22Rv1 (cell line): ENCODE results near the gene DEPDC5.
"Not testable (repeated sequence)": the region's sequence is repeated elsewhere in the genome, so short reads cannot be mapped to it uniquely, and the experiment has no call there.

Source experiments
- H3K27ac ChIP-seq: fragments of 450-650 bp; 2 replicates; pipeline ENCODE4 v1.5.1; 2017
- ZFX ChIP-seq: fragments of 450-650 bp; IDR thresholded peaks from 2 replicates; pipeline ENCODE4 v1.6.1; 2017; ENCODE audit warnings: antibody characterized with exemption, borderline replicate concordance
- TF ChIP-seq, protein P1 (sequence below): fragments of 450-650 bp; IDR thresholded peaks from 2 replicates; pipeline ENCODE4 v1.5.1; 2017; ENCODE audit warnings: mild to moderate bottlenecking

The DEPDC5 gene

DNA sequence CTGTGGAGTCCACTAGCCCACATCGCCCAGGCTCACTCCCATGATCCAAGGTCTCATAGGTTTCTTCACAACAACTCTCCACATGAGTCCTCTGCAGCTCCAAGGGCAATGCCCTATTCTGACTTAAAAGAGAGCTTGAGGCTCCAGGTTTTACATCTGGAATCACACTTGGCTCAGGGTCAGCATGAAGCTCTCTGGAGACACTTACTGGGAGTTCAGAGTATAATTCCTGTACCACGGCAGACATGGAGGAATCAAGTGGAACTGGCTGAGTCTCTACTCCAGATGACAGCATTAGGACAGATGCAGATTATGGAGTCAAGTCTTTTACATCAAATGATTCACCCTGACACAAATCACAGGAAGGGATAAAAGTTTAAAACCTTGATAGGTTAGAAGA is 15.3 kb upstream of the DEPDC5 start:
- no peak overlapping the region for H3K27ac ChIP-seq

DNA sequence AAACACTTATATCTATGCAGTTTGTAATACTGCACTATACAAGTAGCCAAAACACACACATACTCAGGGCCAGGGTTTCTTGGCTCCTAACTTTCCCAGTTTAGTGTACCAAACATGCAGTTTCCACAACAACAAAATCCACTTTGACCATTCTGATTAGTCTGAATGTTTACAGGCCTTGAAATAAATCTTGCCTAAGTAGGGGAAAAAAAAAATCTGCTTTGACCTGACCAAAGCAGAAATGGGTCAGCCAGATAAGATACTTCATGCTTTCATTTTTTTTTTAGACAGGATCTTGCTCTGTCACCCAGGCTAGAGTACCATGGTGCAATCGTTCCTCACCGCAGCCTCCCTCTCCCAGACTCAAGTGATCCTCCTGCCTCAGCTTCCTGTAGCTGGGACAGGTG is 14.0 kb upstream of the DEPDC5 start:
- H3K27ac ChIP-seq: no peak overlapping the region
- TF ChIP-seq, protein P1, sequence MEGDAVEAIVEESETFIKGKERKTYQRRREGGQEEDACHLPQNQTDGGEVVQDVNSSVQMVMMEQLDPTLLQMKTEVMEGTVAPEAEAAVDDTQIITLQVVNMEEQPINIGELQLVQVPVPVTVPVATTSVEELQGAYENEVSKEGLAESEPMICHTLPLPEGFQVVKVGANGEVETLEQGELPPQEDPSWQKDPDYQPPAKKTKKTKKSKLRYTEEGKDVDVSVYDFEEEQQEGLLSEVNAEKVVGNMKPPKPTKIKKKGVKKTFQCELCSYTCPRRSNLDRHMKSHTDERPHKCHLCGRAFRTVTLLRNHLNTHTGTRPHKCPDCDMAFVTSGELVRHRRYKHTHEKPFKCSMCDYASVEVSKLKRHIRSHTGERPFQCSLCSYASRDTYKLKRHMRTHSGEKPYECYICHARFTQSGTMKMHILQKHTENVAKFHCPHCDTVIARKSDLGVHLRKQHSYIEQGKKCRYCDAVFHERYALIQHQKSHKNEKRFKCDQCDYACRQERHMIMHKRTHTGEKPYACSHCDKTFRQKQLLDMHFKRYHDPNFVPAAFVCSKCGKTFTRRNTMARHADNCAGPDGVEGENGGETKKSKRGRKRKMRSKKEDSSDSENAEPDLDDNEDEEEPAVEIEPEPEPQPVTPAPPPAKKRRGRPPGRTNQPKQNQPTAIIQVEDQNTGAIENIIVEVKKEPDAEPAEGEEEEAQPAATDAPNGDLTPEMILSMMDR: no peak
- TF ChIP-seq ZFX: no peak

More for the DNA sequence above, 15.3 kb upstream of the DEPDC5 start:
- TF ChIP-seq, protein P1: no peak
- no peak for TF ChIP-seq ZFX

DNA sequence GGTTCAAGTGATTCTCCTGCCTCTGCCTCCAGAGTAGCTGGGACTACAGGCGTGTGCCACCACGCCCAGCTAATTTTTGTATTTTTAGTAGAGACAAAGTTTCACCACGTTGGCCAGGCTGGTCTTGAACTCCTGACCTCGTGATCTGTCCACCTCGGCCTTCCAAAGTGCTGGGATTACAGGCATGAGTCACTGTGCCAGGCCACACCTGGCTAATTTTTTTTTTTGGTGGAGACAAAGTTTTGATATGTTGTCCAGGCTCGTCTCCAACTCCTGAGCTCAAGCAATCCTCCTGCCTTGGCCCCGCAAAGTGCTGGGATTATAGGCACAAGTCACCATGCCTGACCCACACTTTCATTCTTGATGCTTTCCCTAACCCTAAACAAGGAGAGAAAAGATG is 13.5 kb upstream of the DEPDC5 start:
- H3K27ac ChIP-seq: not testable (repeated sequence)

DNA sequence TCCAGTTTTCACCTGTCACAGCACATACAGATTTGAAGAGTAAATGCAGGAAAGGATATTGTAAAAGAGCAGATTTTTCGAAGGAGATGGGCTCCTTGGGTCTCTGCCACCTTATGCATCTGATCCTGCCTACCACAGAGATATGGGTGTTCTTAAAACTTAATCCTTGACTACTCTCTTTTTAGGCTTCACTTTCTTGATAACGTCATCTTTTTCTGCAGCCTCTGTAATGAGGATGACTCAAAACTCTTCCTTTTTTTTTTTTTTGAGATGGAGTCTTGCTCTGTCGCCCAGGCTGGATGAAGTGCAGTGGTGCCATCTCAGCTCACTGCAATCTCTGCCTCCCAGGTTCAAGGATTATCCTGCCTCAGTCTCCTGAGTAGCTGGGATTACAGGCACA is 11.7 kb upstream of the DEPDC5 start:
- TF ChIP-seq, protein P1: no peak
- TF ChIP-seq ZFX: no peak
- no peak overlapping the region for H3K27ac ChIP-seq

DNA sequence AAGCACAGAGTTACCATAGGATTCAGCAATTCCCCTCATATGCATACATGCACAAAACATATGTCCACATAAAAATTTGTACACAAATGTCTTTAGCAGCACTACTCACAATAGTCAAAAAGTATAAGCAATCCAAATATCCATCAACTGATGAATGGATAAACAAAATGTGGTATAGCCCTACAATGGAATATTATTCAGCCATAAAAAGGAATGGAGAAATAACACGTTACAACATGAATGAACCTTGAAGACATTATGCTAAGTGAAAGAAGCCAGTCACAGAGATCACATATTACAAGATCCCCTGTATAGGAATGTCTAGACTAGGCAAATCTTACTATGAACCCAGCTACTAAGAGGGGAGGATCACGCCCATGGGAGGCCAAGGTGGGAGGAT is 11.1 kb upstream of the DEPDC5 start:
- TF ChIP-seq, protein P1: no peak
- no peak for TF ChIP-seq ZFX
- H3K27ac ChIP-seq: no peak overlapping the region

- no peak overlapping the region for H3K27ac ChIP-seq
- no peak for TF ChIP-seq ZFX
- TF ChIP-seq, protein P1: no peak
Observed at GRCh38 chr22:31743871-31744270, 9.9 kb upstream of the DEPDC5 start.

DNA sequence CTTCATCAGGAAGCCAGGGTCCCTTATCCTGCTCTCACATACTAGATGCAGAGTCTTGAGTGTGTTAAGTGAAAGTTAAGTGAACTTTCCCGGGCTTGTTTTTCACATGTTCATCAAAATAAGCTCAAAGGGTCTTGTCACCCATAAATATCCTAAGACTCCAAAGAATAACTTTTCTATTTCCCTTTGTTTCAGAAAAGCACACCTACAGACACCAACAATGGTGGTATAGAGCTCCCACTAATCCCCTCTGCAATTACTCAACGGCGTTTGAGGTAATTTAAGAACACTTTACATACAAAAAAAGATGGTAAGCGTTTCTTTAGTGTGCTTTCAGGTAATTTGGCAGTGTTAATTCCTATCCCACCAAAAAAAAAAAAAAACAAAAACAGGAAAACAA is 6.4 kb upstream of the DEPDC5 start:
- TF ChIP-seq, protein P1: no peak
- no peak for TF ChIP-seq ZFX
- H3K27ac ChIP-seq: no peak overlapping the region

DNA sequence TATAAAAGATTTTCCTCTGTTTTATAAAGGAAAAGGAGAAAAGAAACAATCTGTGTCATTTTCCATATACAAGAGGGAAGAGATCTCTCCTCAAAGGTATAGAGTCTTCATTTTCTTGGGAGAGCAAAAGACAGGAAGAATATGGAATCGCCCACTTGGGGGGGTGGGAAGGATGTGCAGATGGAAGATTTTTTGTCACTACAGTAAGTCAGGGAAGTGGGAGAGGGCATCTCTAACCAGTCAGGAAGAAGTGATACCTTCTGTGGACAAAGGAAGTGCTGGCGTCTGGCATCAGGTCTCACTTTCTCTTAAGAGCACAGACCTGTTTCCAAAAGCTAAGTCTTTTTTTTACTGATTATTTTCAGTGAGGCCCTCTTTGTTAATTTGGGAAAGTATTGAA is 5.3 kb upstream of the DEPDC5 start:
- TF ChIP-seq ZFX: no peak
- TF ChIP-seq, protein P1: no peak

More for the DNA sequence above, 5.3 kb upstream of the DEPDC5 start:
- H3K27ac ChIP-seq: peak overlapping the region; percentile 77
